ENCODE data around the gene TOMM7.
"Not testable (repeated sequence)": the region's sequence is repeated elsewhere in the genome, so short reads cannot be mapped to it uniquely, and the experiment has no call there.

Gene TOMM7

DNA sequence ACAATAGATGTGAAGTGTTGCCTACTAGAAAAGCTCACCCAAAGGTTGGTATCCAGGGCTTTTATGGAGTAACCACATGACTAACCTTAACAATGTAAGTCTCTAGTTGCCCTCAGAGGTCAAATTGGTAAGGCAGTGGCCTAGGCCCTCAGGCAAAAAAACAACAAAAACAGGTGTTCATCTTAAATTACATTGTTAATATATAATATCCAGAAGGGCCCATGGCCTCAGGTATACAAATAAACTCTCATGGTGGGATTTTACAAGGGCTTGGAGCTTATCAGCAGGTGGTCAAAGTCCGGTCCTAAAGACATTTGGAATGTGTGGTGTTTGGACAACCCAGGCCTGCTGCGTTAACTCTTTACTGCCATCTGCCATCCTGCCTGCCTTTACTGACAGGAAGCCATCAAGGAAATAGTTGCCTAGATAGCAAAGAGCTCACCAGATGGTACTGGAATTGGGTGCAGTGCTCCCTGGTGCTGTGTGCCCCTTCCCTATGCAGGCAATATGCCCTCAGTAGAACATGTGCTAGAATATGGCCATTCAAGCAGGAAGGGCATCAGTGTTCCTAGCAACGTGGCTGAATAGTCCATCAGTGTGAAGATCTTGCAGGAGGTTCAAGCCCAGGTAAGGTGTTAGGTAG, 36.2 kb downstream of the TOMM7 start:
- no peaks in the 10 kb centered on the region for H3K36me3 ChIP-seq (ENCODE audit: control insufficient read depth, insufficient read depth, low read length)
- DNase-seq (ENCODE audit: extremely low read depth, insufficient read length): no peak
- no peaks in the 10 kb centered on the region for H3K27me3 ChIP-seq (replicated peaks; ENCODE audit: control insufficient read depth, insufficient read depth, low read length)
- TF ChIP-seq, protein P1, sequence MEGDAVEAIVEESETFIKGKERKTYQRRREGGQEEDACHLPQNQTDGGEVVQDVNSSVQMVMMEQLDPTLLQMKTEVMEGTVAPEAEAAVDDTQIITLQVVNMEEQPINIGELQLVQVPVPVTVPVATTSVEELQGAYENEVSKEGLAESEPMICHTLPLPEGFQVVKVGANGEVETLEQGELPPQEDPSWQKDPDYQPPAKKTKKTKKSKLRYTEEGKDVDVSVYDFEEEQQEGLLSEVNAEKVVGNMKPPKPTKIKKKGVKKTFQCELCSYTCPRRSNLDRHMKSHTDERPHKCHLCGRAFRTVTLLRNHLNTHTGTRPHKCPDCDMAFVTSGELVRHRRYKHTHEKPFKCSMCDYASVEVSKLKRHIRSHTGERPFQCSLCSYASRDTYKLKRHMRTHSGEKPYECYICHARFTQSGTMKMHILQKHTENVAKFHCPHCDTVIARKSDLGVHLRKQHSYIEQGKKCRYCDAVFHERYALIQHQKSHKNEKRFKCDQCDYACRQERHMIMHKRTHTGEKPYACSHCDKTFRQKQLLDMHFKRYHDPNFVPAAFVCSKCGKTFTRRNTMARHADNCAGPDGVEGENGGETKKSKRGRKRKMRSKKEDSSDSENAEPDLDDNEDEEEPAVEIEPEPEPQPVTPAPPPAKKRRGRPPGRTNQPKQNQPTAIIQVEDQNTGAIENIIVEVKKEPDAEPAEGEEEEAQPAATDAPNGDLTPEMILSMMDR (IDR thresholded peaks at IDR 0.05; ENCODE audit: insufficient read depth, low read length, poor library complexity, severe bottlenecking): no peak
- no peak overlapping the region for H3K4me3 ChIP-seq (replicated peaks; ENCODE audit: low read depth, low read length)

DNA sequence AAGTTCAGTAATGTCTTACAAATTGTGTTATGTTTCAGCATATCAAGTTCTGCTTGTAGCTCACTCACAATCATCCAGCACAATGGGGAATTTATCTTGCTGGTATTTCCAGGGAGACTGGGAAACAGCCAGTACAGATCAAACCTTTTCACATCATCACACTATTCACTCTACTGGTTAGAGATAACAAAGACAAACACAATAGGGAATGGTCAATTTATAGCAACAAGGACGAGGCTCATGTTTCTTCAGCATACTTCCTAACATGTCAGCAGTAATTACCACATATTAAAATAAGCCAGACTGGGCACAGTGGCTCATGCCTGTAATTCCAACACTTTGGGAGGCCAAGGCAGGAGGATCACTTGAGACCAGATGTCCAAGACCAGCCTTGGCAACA, 38.3 kb downstream of the TOMM7 start:
- no peak for DNase-seq (ENCODE audit: extremely low read depth, insufficient read length)
- H3K36me3 ChIP-seq (ENCODE audit: control insufficient read depth, insufficient read depth, low read length): no peaks in the 10 kb centered on the region
- H3K27me3 ChIP-seq (replicated peaks; ENCODE audit: control insufficient read depth, insufficient read depth, low read length): no peaks in the 10 kb centered on the region
- no peak overlapping the region for H3K4me3 ChIP-seq (replicated peaks; ENCODE audit: low read depth, low read length)
- TF ChIP-seq, protein P1 (IDR thresholded peaks at IDR 0.05; ENCODE audit: insufficient read depth, low read length, poor library complexity, severe bottlenecking): no peak

DNA sequence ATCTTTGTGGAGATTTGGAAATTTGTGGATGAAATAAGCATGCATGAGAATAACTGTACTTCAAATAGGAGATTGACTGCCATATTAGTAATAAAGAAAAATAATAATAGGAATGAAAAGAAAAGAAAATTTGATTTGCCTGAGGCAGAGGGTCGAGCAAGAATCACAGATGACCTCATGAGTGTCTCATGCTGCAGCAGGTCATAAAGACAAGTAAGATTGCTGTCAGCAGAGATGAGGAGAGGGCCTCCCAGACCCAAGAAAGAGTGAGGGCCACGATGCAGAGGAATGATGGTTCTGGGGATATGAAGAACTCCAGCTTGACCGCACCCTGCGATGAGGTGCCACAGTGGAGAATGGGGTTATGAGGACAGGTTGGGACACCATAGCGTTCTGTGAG, 39.2 kb downstream of the TOMM7 start:
- H3K27me3 ChIP-seq (replicated peaks; ENCODE audit: control insufficient read depth, insufficient read depth, low read length): no peaks in the 10 kb centered on the region
- TF ChIP-seq, protein P1 (IDR thresholded peaks at IDR 0.05; ENCODE audit: insufficient read depth, low read length, poor library complexity, severe bottlenecking): no peak
- no peaks in the 10 kb centered on the region for H3K36me3 ChIP-seq (ENCODE audit: control insufficient read depth, insufficient read depth, low read length)
- DNase-seq (ENCODE audit: extremely low read depth, insufficient read length): no peak
- H3K4me3 ChIP-seq (replicated peaks; ENCODE audit: low read depth, low read length): no peak overlapping the region

DNA sequence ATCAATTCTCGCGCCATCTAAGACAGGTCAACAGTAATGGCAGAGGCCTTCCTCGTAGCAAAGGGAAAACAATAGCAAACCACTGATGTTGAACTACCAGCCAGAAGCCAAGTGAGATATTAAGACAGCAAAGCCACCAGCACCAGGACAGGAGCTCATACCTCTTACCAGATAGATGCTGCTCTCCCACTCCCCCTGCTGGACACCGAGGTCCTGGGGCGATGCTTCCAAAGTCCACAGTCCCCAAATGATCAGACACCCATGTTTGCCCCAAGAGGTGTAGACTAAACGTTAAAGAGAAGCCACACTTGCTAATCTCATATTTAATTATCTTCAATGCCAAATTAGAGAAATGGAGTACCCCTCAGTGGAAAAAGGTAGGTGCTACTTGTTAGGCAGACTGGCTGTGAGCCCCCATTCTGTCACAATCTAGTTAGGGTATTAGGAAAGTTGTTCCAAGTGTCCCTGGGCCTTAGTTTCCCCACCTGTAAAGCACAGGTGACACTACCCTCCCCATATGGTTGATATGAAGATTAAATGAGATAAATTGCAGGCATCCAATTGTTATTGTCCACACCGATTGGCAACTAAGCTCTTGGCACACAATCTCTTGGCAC, 39.9 kb downstream of the TOMM7 start:
- Histone ChIP-seq H3K27me3 (replicated peaks; ENCODE audit: control insufficient read depth, insufficient read depth, low read length) (no peaks in the 10 kb centered on the region), H3K4me3 (replicated peaks; ENCODE audit: low read depth, low read length) (no peak overlapping the region), H3K36me3 (ENCODE audit: control insufficient read depth, insufficient read depth, low read length) (no peaks in the 10 kb centered on the region)
- TF ChIP-seq, protein P1 (IDR thresholded peaks at IDR 0.05; ENCODE audit: insufficient read depth, low read length, poor library complexity, severe bottlenecking): peak; percentile 93
- peak; percentile 27 for DNase-seq (ENCODE audit: extremely low read depth, insufficient read length)

DNA sequence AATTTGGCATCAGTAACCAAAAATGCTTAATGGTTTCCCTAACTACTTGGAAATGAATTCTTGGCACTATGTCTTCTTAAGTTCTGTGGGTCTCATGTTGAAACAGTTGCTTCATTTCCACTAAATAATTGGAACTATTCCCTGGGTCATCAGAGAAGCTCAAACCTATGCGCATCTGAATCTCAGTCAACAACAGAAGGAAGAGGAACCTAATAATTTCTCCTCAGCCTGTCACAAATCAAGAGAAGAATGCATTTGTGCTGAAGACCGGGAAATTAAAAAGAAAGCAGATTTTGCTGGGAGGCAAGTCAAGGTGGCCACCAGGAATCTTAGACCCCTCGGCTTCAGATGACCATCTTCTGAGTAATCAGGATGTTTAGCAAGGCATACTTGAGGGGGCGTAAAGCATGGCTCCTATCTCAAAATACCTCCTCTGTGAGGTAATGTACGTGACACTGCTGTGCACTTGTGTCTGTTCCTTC, 41.4 kb downstream of the TOMM7 start:
- TF ChIP-seq, protein P1 (IDR thresholded peaks at IDR 0.05; ENCODE audit: insufficient read depth, low read length, poor library complexity, severe bottlenecking): no peak
- Histone ChIP-seq H3K4me3 (replicated peaks; ENCODE audit: low read depth, low read length) (no peak overlapping the region), H3K27me3 (replicated peaks; ENCODE audit: control insufficient read depth, insufficient read depth, low read length) (no peaks in the 10 kb centered on the region), H3K36me3 (ENCODE audit: control insufficient read depth, insufficient read depth, low read length) (no peaks in the 10 kb centered on the region)
- no peak for DNase-seq (ENCODE audit: extremely low read depth, insufficient read length)

DNA sequence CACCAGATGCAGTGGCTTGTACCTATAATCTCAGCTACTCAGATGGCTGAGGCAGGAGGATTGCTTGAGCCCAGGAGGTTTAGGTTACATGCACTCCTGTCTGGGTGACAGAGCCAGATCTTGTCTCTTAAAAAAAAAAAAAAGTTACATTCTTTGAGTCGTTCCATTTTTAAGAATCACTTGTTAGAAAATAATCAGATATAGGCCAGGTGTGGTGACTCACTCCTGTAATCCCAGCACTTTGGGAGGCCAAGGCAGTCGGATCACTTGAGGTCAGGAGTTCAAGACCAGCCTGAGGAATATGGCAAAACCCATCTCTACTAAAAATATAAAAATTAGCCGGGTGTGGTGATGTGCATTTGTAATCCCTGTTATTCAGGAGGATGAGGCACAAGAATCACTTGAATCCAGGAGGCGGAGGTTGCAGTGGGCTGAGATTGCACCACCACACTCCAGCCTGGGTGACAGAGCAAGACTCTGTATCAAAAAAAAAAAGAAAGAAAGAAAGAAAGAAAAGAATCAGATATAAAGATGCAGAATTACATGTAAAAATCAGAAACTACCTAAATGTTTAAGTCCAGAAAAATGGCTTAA, 42.8 kb downstream of the TOMM7 start:
- H3K27me3 ChIP-seq (replicated peaks; ENCODE audit: control insufficient read depth, insufficient read depth, low read length); H3K36me3 ChIP-seq (ENCODE audit: control insufficient read depth, insufficient read depth, low read length); H3K4me3 ChIP-seq (replicated peaks; ENCODE audit: low read depth, low read length); DNase-seq (ENCODE audit: extremely low read depth, insufficient read length): not testable (repeated sequence)

Data from GM06990 (cell line).